Stimulated activated CD8-positive, alpha-beta memory T cell treated with anti-CD3 and anti-CD28 coated beads, Interleukin-7, amount 100 ng/mL, for 48 hours (primary cell): Measurements from ENCODE around the gene YDJC.
"Not testable (repeated sequence)": the region's sequence is repeated elsewhere in the genome, so short reads cannot be mapped to it uniquely, and the experiment has no call there.

ENCODE experiments used
- DNase-seq, 2 donors: peaks; one replicate each; pipeline ENCODE4 v3.0.0-alpha.2; 2020; ENCODE audit warnings: low read depth in 1 of 2; ENCODE audit errors: extremely low read depth in 1 of 2

Gene YDJC

DNA sequence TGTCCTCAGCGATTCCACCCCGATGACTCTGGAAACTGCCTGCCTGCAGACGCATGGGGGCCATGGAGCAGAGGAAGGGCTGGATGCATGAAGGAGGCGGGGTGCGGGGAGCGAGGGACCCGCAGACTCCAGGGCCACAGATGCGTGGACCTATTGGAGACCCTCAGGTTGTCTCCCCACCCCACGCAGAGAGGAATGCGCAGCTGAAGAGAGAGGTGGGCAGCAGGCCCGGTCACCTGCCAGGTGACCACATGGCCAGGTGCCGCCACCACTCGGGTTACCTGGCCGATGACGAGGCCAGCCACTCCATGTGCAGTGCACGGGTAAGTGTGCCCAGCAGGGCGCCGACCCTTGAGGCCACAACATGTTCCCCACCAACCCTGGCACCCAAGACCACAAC lies 3.1 kb upstream of the YDJC start:
- DNase-seq, result no peak

DNA sequence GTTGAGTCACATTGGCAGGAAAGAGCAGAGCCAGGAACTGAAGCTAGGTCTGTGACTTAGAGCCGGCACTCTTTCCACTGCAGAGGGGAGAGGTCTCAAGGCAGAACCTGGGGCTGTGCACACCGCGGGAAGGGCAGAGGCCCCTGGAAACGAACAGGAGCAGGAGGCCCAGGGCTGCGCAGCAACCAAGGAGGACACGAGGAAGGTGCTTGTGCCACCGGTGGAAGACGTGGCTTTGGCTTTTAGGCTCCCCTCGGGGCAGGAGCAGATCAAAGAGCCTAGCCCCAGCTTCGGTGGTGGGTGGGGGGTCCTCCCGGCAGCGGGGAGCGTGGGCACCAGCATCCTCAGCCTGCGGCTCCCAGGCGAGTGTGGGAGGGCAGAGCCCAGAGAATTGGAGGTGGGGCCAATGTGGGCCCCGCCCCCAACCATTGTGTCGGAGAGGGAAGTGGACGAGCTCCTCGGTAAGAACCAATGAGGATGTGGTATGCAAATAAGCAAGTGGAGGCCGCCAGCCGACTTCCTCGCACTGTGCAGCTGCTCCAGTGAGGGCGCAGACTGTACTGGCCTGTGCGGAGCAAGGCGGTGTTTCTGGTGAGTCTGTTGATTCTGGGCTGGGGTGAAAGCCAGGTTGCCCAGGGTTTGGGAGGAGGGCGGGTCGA lies 2.5 kb upstream of the YDJC start, which contains the start of gene CCDC116:
Gene CCDC116 (plus strand): TSS at position 524 of the 659 bp plus-strand sequence. CDS start 422 bp downstream, outside the sequence.
- peak; percentile 46 to 61 for DNase-seq

DNA sequence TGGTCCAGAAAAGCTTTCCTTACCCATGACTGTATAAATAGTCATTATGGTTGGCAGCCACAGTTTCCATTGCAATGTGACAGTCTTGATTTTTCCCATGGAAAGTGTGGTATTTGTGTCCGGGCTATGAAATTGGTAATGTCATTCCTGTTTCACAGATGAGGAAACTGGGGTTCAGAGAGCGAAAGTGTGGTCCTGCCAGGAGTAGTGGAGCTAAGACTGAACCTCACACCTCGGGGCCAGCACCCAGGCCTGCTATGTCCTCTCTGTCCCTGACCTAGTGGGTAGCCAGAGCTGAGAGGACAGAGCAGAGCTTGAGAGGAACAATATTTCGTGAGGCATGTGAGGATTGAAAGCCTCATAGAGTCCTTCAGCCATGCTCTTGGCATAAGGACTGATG lies 1.2 kb upstream of the YDJC start:
- no peak for DNase-seq

DNA sequence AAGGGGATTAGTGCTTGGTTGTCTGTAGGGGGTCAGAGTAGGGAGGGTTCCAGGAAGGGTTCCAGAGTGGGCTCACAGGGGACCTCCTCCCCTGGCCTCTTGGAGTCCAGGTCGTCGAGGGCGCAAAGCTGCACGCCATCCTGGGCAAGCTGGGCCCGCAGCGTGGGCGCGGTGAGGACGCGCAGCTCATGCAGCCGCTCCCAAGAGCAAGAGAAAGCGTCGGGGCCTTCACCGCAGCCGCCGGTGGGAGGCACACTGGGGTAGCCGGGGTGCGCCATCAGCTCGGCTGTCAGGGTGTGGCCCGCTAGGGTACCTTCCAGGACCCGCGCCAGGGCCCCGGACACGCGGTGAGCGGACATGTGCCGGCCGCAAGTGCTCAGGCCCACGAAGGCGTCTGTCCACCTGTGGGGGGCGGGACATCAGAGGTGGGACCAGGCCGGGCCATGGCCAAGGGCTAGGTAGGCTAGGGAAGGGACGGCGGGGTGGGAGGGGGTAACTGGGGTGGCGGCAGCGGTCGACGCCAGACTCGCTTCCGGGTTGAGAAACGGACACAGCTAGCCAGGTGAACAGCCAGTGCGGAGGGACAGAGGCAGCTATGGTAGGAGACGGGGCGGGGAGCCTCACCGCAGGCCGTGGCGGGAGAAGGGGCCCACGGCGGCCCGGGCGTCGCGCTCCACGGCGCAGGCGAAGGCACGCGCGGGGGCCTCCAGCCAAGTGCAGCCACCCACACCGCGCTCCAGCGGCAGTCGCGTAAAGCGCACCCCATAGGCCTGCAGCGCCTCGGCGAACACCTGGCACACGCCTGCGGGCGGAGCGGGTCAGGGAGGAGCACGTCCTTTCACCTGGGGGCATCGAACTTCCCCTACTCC lies 1.2 kb downstream of the YDJC start:
- DNase-seq, result no peak

DNA sequence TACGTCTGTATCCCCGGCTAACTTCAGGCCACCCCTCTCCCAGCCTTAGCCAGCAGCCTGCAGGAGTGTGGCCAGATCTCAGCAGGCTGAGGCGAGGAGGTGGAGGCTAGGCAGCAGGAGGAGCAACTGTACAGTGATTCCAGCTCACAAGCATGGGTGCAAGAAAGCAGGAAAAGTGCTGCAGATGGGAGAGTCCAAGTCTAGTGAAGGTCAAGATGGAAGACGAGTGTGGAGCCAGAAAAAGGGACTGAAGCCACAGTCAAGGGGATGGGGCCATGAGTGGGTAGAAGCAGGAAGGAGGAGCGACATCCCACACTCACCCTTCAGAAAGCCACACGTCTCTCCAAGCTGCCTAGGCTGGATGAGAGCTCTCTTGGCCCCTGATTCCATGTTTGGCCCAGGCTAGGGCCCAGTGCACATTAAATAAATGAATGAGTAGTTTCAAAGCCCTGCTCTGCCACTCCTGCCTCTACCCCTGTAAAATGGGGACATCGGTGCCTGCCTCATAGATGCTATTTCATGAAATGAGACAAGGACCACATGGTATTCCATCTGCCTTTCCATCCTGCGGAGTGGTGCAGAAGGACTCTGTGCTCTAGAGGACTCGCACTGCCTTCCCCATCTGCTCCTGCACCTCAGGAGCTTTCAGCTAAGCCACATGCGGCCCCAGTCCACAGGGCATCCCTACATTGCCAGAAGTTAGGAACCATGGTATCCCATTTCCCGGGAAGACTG lies 2.9 kb downstream of the YDJC start:
- DNase-seq, result no peak

DNA sequence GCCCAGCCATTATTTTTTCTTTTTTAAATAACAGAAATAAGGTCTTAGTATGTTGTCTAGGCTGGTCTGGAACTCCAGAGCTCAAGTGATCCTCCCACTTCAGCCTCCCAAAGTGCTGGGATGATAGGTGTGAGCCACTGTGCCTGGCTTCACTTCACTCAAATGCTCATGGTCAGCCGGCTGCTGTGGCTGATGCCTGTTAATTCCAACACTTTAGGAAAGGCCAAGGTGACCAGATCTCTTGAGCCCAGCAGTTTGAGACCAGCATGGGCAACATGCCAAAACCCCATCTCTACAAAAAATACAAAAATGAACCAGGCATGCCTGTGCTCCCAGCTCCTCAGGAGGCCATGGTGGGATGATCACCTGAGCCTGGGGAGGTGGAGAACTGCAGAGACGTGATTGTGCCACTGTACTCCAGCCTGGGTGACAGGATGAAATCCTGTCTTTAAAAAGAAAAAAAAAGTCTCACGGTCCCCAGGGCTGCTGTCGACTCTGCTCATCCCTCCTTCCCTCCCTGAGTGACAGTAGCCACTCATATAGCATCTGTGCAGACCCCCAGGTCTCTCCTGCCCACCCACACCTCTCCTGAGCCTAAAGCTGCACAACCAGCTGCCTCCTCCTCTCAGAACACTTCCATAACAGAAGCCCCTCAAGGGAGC lies 3.6 kb downstream of the YDJC start:
- no peak for DNase-seq

DNA sequence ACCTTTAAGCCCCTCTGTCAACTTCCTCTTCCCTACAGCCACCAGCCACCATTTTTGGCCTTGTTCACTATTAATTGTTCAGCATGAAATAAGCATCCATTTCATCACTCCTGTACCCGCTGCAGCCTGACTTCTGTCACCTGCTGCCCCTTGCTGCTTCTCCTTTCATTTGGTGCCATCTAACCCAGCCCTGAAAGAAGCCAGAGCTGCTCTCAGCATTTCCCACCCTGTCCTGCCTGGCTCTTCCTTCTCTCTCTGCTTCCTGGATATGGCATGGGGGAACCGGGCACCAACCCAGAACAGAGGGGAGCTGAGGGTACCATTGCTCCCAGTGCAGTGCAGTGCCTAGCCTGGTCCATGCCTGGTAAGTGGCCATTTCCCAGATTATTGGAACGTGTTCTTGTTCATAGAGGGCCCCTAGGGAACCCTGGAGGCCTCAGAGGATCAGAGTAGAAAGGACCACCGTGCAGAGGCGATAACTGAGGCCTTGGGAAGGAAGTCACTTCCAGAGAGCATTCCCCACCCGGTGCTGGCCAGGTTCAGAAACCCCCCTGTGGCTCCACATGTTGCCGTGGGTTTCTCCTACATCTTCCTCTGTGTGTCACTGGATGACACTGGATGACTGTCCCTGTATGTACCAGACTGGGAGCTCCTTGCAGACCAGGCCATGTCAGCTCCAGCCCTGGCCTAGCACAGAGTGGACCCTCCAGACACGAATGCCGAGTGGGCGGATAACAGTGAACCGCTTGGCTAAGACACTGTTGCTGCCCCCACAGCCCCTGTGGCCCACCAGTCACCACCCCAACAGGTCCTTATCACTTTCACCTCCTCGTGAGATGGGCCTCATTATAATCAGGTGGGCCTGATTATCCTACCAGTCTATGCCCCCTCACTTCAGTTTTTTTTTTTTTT lies 4.7 kb downstream of the YDJC start:
- DNase-seq, result no peak

DNA sequence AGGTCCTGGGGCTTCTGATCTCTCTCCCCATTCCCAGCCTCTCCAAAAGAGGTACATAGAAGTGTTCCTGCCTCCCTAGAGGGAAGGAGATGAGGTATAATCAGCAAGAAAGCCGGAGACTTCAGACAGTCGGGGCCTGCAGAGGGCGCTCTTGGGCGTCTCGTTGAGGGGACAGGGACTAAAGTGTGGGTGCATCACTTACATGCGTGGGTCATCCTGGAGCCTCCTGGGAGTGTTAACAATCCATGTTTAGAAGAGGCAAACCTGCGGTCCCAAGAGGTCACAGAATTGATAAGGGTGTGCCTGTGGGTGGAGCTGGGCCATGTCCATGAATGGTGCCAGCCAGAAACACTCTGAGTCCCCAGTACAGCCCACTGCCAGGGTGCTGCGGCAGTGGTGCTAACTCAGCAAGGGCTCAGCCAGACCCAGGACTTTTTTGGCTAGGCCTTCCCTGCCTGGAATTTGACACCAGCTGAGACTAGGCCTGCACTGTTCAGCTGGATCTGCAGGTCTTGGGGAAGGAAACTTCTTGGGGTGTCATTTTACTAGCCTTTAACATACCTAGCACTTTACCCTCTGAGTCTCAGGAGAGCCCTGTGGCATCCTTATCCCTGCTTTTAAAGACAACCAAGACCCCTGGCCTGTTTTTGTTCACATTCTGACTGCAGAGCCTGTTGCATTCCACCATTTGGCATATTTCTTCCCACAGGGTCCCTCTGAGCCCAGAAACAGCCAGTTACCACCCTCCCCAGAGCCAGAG lies 5.5 kb downstream of the YDJC start:
- no peak for DNase-seq

DNA sequence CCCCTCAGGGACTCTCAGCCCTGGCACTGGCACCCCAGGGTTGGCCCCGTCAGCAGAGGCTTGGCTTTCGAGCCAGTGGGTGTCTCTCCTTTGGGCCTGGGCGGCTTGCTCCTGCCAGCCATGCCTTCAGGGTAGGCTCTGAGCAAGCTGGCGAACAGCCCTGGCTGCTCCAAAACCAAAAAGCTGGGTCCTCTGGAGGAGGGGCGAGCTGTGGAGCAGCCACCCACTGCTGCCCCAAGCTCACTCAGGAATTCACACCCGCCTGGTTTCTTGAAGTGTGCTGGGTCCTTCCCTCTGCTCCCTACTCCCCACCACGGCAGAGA lies 6.2 kb downstream of the YDJC start:
- DNase-seq, result no peak

DNA sequence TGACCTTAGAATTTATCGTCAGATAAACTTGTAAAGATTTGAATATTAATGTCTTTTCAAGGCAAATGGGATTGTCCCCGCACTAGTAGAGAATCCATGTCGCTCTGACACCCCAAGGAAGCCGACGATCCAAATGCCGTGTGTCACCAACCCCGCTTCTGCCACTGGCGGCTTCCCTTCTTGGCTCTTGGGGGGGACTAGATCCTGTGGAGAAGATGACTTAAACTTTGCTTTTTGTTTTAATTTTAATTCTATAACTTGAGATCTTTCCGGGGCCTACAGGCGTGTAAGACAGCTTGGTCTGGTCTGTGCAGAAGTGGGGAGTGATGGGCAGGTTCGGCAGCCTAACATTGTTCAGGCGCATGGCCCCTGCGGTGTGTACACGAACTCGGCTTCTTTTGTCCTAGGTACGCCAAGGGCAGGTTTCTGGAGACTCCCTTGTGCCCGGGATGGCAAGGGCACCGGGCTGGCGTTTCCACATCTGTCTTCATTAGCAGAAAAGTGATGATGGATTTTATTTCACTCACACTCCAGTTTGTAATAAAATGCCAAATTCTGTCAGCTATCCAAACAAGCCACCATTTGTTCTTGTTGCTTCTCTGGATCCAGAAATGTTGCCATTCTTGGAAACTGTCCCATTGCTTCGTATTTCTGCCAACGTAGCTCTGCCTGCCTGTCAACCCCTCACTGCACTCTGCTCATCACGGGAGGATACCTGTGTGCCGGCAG lies 6.7 kb downstream of the YDJC start:
- DNase-seq, result no peak

DNA sequence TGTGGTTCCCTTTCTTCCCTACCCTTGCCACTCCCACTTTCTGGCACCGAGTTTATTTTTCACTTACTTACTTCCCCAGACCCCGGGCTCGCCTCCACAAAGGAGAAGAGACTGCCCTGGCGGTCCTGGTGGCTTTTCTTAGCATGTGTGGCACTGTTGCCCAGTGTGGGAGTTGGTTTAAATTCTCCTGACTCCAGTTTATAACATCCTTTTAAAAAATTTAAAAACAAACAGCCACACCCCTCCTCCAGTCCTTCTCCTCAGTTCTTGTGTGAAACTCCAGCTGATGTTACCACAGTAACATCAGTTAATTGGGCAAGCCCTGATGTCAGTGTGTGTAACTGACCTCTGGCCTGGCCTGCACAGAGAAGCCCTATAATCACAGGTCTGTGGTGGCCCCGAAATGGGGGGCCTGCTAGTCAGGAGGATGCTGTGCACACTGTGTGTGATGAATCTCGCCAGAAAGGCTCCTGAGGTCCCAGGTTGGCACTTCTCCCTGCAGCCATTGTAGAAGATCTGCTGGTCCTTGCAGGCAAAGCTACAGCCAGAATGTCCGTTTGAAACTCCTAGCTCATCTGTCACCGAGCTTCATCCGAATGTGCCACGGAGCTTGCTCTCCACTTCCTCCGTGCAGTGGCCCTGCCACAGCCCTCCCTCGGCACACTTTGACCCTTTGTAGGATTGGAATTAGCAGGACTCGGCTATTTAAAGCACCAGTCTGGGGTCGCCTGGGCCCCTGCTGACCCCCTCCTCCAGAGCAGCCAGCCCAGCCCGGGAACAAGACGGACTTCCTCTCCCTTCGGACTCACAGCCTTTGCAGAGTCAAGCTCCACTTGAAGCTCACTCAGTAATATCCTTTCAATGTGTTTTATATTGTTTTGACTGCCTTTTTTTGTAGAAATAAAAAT lies 7.6 kb downstream of the YDJC start:
- no peak for DNase-seq

DNA sequence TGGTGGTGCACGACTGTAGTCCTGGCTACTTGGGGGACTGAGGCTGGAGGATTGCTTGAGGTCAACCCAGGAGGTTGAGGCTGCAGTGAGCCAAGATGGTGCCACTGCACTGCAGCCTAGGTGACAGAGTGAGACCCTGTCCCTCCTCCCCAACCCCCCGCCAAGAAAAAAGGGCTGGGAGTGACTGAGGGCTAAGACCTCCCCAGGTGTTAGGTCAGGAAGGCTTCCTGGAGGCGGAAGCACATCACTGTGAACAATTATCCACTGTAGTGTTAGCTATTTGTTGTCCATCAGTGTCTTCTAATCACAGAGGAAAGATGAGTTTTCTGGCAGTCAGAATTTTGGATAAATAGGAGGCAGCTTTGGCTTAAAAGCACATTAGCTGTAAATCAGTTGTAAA lies 8.8 kb downstream of the YDJC start:
- DNase-seq, result no peak

DNA sequence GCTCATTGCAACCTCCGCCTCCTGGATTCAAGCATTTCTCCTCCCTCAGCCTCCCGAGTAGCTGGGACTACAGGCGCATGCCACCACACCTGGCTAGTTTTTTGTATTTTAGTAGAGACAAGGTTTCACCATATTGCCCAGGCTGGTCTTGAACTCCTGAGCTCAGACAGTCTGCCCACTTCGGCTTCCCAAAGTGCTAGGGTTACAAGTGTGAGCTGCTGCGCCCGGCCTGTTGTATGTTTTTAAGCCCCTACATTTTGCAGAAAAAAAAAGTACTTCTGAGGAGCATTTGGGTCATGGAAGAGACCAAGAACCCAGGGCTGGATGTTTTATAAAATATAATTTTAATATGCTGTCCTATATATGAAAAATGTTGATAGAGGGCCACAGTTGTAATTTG lies 12.5 kb downstream of the YDJC start:
- not testable (repeated sequence) for DNase-seq

DNA sequence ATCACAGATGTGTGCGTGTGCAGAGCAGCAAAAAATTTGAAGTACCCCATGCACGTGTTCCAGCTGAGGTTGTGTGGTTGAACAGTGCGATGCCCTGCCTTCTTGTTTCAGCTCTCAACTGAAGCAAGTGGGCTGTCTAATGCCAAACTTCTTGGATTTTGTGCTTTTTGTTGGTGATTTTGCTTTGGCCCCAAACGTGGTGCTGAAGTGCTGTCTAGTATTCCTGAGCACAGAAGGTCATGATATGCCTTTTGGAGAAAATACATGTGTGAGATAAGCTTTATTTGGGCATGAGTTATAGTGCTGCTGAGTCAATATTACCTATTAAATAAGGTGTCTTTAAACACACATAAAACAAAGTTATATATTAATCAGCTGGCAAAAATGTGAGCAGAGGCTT lies 14.1 kb downstream of the YDJC start:
- no peak for DNase-seq

DNA sequence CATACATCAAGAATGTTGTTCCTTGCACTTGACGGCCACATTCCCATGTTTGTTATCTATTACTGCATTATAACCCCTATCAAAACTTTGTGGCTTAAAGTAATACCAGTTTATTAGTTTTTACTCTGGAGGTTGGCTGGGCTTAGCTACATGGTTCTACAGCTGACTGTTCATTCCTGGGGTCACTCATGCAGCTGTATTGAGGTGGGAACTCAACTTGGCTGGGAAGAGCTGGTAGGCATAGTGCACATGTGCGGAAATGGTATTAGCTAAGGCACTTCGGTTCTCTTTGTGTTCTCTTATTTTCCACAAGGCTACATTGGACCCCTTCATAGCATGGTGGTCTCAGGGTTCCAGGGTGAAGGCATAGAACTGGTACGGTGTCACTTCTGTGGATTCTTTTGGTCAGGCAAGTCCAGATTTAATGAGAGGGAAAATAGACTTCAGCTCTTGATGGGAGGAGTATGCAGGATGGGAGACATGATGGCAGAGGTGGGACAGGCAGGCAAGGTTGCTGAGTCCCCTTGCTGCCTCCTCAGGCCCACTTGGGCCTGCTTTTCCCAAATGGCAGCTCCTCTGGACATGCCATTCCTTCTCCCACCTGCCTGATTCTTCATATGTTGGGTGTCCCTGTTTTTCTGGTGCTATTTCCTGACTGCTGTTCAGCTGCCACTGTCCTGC lies 16.1 kb downstream of the YDJC start:
- DNase-seq, result no peak

DNA sequence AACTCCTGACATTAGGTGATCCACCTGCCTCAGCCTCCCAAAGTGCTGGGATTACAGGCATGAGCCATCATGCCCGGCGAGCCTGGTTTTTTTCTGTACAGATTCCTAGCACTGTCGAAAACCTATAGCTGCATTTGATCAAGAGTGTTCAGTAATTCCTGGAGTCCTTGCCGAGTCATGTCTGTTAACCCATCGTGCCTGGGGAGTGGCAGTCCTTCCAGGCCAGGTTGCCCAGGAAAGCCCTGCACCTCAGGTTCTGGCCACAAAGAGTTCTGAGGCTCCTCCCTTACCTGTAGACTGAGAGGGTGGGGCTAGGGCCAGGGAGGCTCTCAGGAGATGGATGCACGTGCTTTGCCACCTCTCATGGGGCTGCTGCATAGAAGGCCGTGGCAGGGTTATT lies 17.0 kb downstream of the YDJC start:
- DNase-seq, result no peak
